ENCODE data around the gene SYT8. TPM values are rescaled to one million over a fixed set of nuclear protein-coding genes. Genes with fewer than 3 reads are reported as not detected.
A peak's percentile ranks its signal among the peaks of the same experiment; 100 is the strongest.

The SYT8 gene
- total RNA-seq, 1 donor from 2014 or later, result not detected

GRCh38 chr11:1842149-1843097 lies 7.6 kb downstream of the SYT8 start:
- DNase-seq, result peak; percentile 78
- no peak for TF ChIP-seq CTCF (IDR thresholded peaks at IDR 0.05; ENCODE audit: borderline replicate concordance)
- Histone ChIP-seq H3K36me3 (no peaks in the 10 kb centered on the region), H3K4me1 (peaks cover 66% of the 10 kb centered on the region), H3K27me3 (ENCODE audit: low read depth) (no peaks in the 10 kb centered on the region), H3K27ac (replicated peaks) (peak overlapping the region; percentile 80), H3K9me3 (replicated peaks) (no peaks in the 10 kb centered on the region), H3K4me3 (no peak overlapping the region)
- intact Hi-C loops (cut with micrococcal nuclease), result no loop called here

GRCh38 chr11:1843098-1843473 lies 8.3 kb downstream of the SYT8 start:
- intact Hi-C loops (cut with micrococcal nuclease), result no loop called here
- H3K9me3 ChIP-seq (replicated peaks), result no peaks in the 10 kb centered on the region
- no peak for TF ChIP-seq CTCF (IDR thresholded peaks at IDR 0.05; ENCODE audit: borderline replicate concordance)
- H3K36me3 ChIP-seq, result no peaks in the 10 kb centered on the region
- H3K27ac ChIP-seq (replicated peaks), result peak overlapping the region; percentile 80
- no peaks in the 10 kb centered on the region for H3K27me3 ChIP-seq (ENCODE audit: low read depth)
- no peak for DNase-seq
- no peak overlapping the region for H3K4me3 ChIP-seq
- peaks cover 59% of the 10 kb centered on the region for H3K4me1 ChIP-seq

- intact Hi-C loops (cut with micrococcal nuclease), result no loop called here
- Histone ChIP-seq H3K27ac (replicated peaks) (peak overlapping the region; percentile 80), H3K9me3 (replicated peaks) (no peaks in the 10 kb centered on the region), H3K27me3 (ENCODE audit: low read depth) (no peaks in the 10 kb centered on the region), H3K36me3 (no peaks in the 10 kb centered on the region), H3K4me1 (peaks cover 56% of the 10 kb centered on the region), H3K4me3 (no peak overlapping the region)
- DNase-seq, result no peak
- TF ChIP-seq CTCF (IDR thresholded peaks at IDR 0.05; ENCODE audit: borderline replicate concordance), result no peak
These were observed 9.0 kb downstream of the SYT8 start for GRCh38 chr11:1843796-1844195.

GRCh38 chr11:1844221-1845094 lies 9.7 kb downstream of the SYT8 start:
- DNase-seq, result peak; percentile 73
- peak overlapping the region; percentile 80 for H3K27ac ChIP-seq (replicated peaks)
- peaks cover 51% of the 10 kb centered on the region for H3K4me1 ChIP-seq
- H3K9me3 ChIP-seq (replicated peaks), result no peaks in the 10 kb centered on the region
- intact Hi-C loops (cut with micrococcal nuclease), result no loop called here
- no peaks in the 10 kb centered on the region for H3K27me3 ChIP-seq (ENCODE audit: low read depth)
- no peak overlapping the region for H3K4me3 ChIP-seq
- no peak for TF ChIP-seq CTCF (IDR thresholded peaks at IDR 0.05; ENCODE audit: borderline replicate concordance)
- no peaks in the 10 kb centered on the region for H3K36me3 ChIP-seq

GRCh38 chr11:1845095-1845429 lies 10.3 kb downstream of the SYT8 start:
- Histone ChIP-seq H3K9me3 (replicated peaks) (no peaks in the 10 kb centered on the region), H3K36me3 (no peaks in the 10 kb centered on the region), H3K4me3 (no peak overlapping the region), H3K27me3 (ENCODE audit: low read depth) (no peaks in the 10 kb centered on the region), H3K4me1 (peaks cover 45% of the 10 kb centered on the region), H3K27ac (replicated peaks) (peak overlapping the region; percentile 80)
- intact Hi-C loops (cut with micrococcal nuclease), result no loop called here
- no peak for TF ChIP-seq CTCF (IDR thresholded peaks at IDR 0.05; ENCODE audit: borderline replicate concordance)
- DNase-seq, result no peak

Data from left ventricle myocardium inferior (tissue), 1 donor.